ENCODE data around the gene CCN6. TPM values are rescaled to one million over a fixed set of nuclear protein-coding genes. Genes with fewer than 3 reads are reported as not detected.

The CCN6 gene
- total and polyA plus RNA-seq, 8 donors: not detected

DNA sequence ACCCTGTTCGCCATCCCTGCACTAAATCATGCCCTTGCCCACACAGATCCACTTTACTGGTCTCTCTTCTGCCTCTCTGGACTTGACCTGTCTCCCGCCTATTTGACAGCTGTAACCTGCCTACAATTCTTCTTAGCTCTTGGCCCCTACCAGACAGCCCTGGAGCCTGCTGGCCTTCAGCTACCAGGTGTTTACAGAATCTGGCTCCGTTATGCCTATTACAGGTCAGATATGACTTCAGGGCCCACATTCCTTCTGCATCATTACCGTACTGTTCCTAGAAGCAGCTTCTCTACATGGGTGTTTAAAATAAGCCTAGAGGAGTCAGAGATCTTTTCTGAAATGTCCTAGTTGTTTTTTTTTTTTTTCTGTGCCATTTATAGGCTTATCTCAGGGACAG lies 45.4 kb upstream of the CCN6 start:
- whole genome bisulfite sequencing, 2 donors: 77 to 87% methylated on average over 4 of the region's 4 CpGs
- intact Hi-C loops (cut with DNase I): no loop called here
- TF ChIP-seq, protein P1, sequence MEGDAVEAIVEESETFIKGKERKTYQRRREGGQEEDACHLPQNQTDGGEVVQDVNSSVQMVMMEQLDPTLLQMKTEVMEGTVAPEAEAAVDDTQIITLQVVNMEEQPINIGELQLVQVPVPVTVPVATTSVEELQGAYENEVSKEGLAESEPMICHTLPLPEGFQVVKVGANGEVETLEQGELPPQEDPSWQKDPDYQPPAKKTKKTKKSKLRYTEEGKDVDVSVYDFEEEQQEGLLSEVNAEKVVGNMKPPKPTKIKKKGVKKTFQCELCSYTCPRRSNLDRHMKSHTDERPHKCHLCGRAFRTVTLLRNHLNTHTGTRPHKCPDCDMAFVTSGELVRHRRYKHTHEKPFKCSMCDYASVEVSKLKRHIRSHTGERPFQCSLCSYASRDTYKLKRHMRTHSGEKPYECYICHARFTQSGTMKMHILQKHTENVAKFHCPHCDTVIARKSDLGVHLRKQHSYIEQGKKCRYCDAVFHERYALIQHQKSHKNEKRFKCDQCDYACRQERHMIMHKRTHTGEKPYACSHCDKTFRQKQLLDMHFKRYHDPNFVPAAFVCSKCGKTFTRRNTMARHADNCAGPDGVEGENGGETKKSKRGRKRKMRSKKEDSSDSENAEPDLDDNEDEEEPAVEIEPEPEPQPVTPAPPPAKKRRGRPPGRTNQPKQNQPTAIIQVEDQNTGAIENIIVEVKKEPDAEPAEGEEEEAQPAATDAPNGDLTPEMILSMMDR (IDR thresholded peaks at IDR 0.05): no peak
- Histone ChIP-seq H3K27ac (no peak overlapping the region), H3K27me3 (no peaks in the 10 kb centered on the region), H3K4me3 (no peak overlapping the region), H3K4me1 (no peaks in the 10 kb centered on the region), H3K36me3 (no peaks in the 10 kb centered on the region), H3K9me3 (no peaks in the 10 kb centered on the region)
- DNase-seq (no peak), ATAC-seq (no peak), FAIRE-seq (no peak)

DNA sequence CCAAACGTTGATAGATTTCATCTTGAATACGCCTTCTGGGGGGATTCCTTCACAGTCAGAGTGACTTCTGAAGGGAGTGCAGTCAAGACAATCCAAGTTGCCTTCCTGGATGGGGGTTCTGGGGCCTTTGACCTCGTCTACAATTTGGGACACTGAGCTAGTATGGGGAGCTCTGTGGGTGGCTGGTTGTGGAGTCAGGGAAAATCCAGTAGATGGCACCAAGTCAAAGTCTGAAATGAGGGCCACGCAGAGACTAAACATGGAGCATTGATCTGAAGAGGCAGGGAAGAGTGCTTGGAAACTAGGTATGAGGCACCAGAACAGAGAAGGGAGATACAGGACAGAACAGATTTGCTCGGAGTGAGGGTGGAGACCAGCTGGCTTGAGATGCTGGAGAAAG lies 43.6 kb upstream of the CCN6 start:
- 67 to 87% methylated on average over 5 of the region's 5 CpGs for WGBS, 2 donors
- TF ChIP-seq, protein P1 (IDR thresholded peaks at IDR 0.05): no peak
- ATAC-seq (peak in 1 of 4 donors; percentile 32), FAIRE-seq (no peak), DNase-seq (no peak)
- intact Hi-C loops (cut with DNase I): no loop called here
- Histone ChIP-seq H3K9me3 (no peaks in the 10 kb centered on the region), H3K27ac (no peak overlapping the region), H3K36me3 (no peaks in the 10 kb centered on the region), H3K4me3 (no peak overlapping the region), H3K27me3 (no peaks in the 10 kb centered on the region), H3K4me1 (no peaks in the 10 kb centered on the region)

DNA sequence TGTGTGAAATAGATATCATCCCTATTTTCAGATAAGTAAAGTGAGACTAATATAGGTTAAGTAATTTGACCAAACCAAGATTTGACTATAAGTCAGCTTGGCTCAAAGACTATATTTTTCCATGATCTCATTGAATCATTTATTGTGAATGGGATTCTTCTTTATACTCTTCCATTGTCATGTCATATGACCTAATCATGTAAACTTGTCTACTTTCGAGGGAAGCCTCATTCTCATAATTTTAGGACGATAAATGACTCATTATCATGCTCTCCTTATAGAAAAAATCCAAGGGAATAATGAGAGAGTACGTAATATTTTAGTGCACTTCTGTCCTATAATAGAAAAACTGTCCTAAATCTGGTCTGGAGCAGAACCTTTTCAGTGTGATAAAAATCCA lies 40.9 kb upstream of the CCN6 start:
- intact Hi-C loops (cut with DNase I): no loop called here
- Histone ChIP-seq H3K27me3 (no peaks in the 10 kb centered on the region), H3K4me3 (no peak overlapping the region), H3K27ac (no peak overlapping the region), H3K4me1 (no peaks in the 10 kb centered on the region), H3K36me3 (no peaks in the 10 kb centered on the region), H3K9me3 (no peaks in the 10 kb centered on the region)
- WGBS, 2 donors: 83 to 87% methylated on average over 3 of the region's 3 CpGs
- FAIRE-seq: no peak
- DNase-seq: no peak
- no peak for ATAC-seq
- TF ChIP-seq, protein P1 (IDR thresholded peaks at IDR 0.05): no peak

DNA sequence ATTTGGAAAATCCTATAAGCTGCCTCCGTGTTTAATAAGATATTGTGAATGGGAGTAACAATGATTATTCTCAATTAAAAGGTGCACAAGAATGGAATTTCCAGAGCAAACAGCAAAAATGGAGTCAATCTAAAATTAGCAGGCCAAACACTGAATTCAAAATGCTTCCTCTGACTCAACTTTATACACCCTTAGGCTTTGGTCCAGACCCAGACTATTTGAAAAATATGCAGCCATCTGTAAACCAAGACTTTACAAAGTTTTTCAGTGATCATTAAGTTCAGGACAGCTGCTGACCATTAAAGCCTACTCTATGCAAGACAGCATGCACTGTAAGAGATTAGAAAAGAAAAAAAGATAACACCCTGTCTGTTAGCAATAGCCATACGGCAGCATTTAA lies 39.4 kb upstream of the CCN6 start:
- ATAC-seq (no peak), DNase-seq (no peak), FAIRE-seq (no peak)
- H3K4me1 ChIP-seq: peaks cover 0 to 10% (median 9%) of the 10 kb centered on the region in 3 donors
- 46 to 59% methylated on average over 2 of the region's 2 CpGs for WGBS, 2 donors
- intact Hi-C loops (cut with DNase I): no loop called here
- H3K27me3 ChIP-seq: no peaks in the 10 kb centered on the region
- H3K9me3 ChIP-seq: no peaks in the 10 kb centered on the region
- TF ChIP-seq, protein P1 (IDR thresholded peaks at IDR 0.05): no peak
- H3K27ac ChIP-seq: no peak overlapping the region
- H3K4me3 ChIP-seq: no peak overlapping the region
- no peaks in the 10 kb centered on the region for H3K36me3 ChIP-seq

DNA sequence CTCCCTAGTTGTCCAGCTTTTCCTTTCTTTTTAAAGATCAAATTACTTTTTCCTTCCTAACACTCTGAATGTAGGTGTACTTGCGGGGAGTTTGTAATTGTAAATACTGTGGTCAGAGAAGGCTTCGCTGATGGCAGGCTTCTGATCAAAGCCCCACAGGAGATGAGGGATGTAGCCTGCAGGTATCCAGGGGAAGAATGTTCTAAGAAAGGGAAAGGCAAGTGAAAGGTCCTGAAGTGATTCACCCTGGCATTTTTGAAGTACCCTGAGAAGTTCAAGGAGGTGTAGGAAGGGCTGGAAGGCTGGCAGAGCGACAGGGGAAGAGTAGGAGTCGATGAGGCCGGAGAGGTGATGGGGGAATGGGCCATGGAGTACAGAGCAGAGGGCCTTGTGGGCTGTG lies 38.2 kb upstream of the CCN6 start:
- ATAC-seq: no peak
- FAIRE-seq: no peak
- Histone ChIP-seq H3K27me3 (no peaks in the 10 kb centered on the region), H3K4me1 (peaks cover 0 to 10% (median 9%) of the 10 kb centered on the region in 3 donors), H3K4me3 (no peak overlapping the region), H3K36me3 (no peaks in the 10 kb centered on the region), H3K27ac (no peak overlapping the region), H3K9me3 (no peaks in the 10 kb centered on the region)
- no peak for DNase-seq
- WGBS, 2 donors: 92 to 97% methylated on average over 5 of the region's 5 CpGs
- intact Hi-C loops (cut with DNase I): no loop called here
- TF ChIP-seq, protein P1 (IDR thresholded peaks at IDR 0.05): no peak
